Lower lobe of right lung (tissue), 2 donors: Measurements from ENCODE around the gene SHISAL1. TPM values are rescaled to one million over a fixed set of nuclear protein-coding genes. Genes with fewer than 3 reads are reported as not detected.

ENCODE experiments used
- ATAC-seq, 2 donors: fragments of 200-7000 bp; cut with Tn5 transposase; one replicate each; pipeline ENCODE4 v1.9.1; 2020 to 2022; ENCODE audit warnings: mild to moderate bottlenecking in 2 of 2, moderate library complexity in 2 of 2
- DNase-seq: peaks from one replicate; pipeline ENCODE4 v3.0.0-alpha.2; 2020
- H3K27ac ChIP-seq: fragments of 200-600 bp; one replicate; pipeline ENCODE4 v1.8.0; 2022
- H3K27me3 ChIP-seq: fragments of 200-600 bp; one replicate; pipeline ENCODE4 v1.8.0; 2022; ENCODE audit warnings: low read depth
- H3K36me3 ChIP-seq: fragments of 200-600 bp; one replicate; pipeline ENCODE4 v1.8.0; 2022; ENCODE audit warnings: mild to moderate bottlenecking
- H3K4me1 ChIP-seq: fragments of 200-600 bp; one replicate; pipeline ENCODE4 v1.8.0; 2022
- H3K4me3 ChIP-seq: fragments of 200-600 bp; one replicate; pipeline ENCODE4 v1.8.0; 2022; ENCODE audit warnings: mild to moderate bottlenecking
- H3K9me3 ChIP-seq: fragments of 200-600 bp; one replicate; pipeline ENCODE4 v1.8.0; 2022
- intact Hi-C: fragments of 100-400 bp; cut with DNase I; formaldehyde crosslinking; loops from one replicate; pipeline ENCODE4 v1.11.0; 2022
- total RNA-seq: library from RNA; stranded (reverse); fragmentation: NEBNext Ultra II Directional; extraction: Animal tissue kit (Norgen Biotek cat#: 25700); gene quantifications from one replicate; pipeline ENCODE4 v1.2.1, GENCODE V29; 2021
- TF ChIP-seq, protein P1 (sequence below): fragments of 200-600 bp; IDR thresholded peaks from one replicate; pipeline ENCODE4 v1.8.0; 2022; ENCODE audit warnings: antibody characterized with exemption, mild to moderate bottlenecking
- donor health status: DM: no; HTN: yes; CAD: no; lungs with severe emphysema.

SHISAL1 gene
- total RNA-seq, 1 donor from 2014 or later, result 0.32 TPM

GRCh38 chr22:44301039-44301438 is 11.7 kb downstream of the SHISAL1 start:
- intact Hi-C loops, result no loop called here
- no peaks in the 10 kb centered on the region for H3K9me3 ChIP-seq
- H3K27ac ChIP-seq, result no peak overlapping the region
- H3K4me3 ChIP-seq, result no peak overlapping the region
- H3K27me3 ChIP-seq, result no peaks in the 10 kb centered on the region
- no peak for DNase-seq
- no peaks in the 10 kb centered on the region for H3K36me3 ChIP-seq
- no peak for ATAC-seq
- TF ChIP-seq, protein P1, sequence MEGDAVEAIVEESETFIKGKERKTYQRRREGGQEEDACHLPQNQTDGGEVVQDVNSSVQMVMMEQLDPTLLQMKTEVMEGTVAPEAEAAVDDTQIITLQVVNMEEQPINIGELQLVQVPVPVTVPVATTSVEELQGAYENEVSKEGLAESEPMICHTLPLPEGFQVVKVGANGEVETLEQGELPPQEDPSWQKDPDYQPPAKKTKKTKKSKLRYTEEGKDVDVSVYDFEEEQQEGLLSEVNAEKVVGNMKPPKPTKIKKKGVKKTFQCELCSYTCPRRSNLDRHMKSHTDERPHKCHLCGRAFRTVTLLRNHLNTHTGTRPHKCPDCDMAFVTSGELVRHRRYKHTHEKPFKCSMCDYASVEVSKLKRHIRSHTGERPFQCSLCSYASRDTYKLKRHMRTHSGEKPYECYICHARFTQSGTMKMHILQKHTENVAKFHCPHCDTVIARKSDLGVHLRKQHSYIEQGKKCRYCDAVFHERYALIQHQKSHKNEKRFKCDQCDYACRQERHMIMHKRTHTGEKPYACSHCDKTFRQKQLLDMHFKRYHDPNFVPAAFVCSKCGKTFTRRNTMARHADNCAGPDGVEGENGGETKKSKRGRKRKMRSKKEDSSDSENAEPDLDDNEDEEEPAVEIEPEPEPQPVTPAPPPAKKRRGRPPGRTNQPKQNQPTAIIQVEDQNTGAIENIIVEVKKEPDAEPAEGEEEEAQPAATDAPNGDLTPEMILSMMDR, result no peak
- H3K4me1 ChIP-seq, result no peaks in the 10 kb centered on the region

- H3K4me1 ChIP-seq, result no peaks in the 10 kb centered on the region
- no peak overlapping the region for H3K4me3 ChIP-seq
- no peaks in the 10 kb centered on the region for H3K27me3 ChIP-seq
- intact Hi-C loops, result no loop called here
- no peaks in the 10 kb centered on the region for H3K9me3 ChIP-seq
- no peak for DNase-seq
- TF ChIP-seq, protein P1, result no peak
- ATAC-seq, result peak in 1 of 2 donors; percentile 13
- H3K27ac ChIP-seq, result no peak overlapping the region
- H3K36me3 ChIP-seq, result no peaks in the 10 kb centered on the region
These were observed 13.6 kb downstream of the SHISAL1 start for GRCh38 chr22:44299124-44299523.

DNA sequence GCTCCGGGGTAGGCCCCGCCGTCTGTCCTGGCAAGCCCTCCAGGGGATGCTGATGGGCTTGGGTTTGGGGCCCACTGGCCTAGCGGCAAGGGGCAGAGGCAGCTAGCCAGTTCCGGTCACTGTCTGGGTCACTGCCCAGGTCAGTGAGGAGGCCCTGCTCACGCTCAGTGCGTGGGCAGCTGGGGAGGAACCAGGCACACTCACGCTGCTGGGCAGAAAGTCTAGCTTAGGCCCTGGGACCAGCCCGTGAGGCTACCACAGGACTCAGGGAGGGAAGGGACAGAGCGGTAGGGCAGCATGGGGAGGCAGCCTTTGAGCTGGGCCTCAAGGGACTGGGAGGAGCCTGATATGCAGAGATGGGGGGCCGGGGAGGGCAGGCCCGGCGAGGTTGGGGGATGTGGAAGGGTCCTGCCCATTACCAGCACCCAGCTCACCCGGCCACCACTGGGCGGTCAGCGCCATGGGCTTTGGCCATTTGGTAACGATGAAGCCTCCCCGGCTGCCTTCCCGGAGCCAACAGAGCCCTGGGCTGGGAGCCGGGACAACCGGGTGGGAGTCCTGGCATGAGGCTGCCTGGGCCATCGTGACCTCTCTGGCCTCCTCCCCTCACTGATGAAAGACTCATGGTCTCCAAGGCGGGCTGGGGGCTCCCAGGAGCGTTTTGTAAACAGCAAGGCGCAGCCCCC is 14.2 kb downstream of the SHISAL1 start:
- TF ChIP-seq, protein P1, result no peak
- H3K36me3 ChIP-seq, result no peaks in the 10 kb centered on the region
- no peaks in the 10 kb centered on the region for H3K27me3 ChIP-seq
- no peaks in the 10 kb centered on the region for H3K4me1 ChIP-seq
- ATAC-seq (peak in 1 of 2 donors; percentile 19), DNase-seq (no peak)
- H3K4me3 ChIP-seq, result no peak overlapping the region
- H3K27ac ChIP-seq, result no peak overlapping the region
- intact Hi-C loops, result no loop called here
- H3K9me3 ChIP-seq, result no peaks in the 10 kb centered on the region

DNA sequence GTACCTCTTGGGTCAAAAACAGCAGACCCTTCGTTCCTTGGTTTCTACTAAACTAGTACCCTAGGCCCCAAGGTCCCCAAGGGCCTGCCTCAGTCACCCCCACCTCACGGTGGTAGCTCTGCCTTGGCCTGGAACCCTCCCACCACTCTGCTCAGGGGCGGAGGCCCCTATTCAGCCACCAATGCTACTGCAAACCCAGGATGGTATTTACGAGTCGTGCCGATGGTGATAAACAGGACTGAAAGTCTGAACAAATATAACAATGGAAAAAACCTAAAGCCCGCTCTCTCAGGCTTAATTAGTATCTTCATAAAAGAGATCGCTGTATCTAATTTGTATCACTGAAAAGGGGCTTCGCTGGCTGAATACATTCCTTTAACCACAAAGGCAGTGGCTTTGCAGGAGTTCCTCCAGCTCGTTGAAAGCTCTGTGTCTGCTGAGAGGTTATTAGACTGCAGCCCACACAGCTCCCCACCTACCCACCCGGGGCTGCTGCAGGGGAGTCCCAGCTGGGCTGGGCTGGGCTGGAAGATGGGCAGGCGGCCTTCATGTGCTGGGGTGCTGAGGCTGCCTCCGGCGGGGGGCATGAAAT is 15.2 kb downstream of the SHISAL1 start:
- Histone ChIP-seq H3K9me3 (no peaks in the 10 kb centered on the region), H3K27ac (no peak overlapping the region), H3K27me3 (peaks cover 3% of the 10 kb centered on the region), H3K36me3 (no peaks in the 10 kb centered on the region), H3K4me3 (no peak overlapping the region), H3K4me1 (no peaks in the 10 kb centered on the region)
- TF ChIP-seq, protein P1, result no peak
- no peak for DNase-seq
- intact Hi-C loops, result no loop called here
- ATAC-seq, result no peak

- H3K36me3 ChIP-seq, result no peaks in the 10 kb centered on the region
- no peak for DNase-seq
- peaks cover 12% of the 10 kb centered on the region for H3K27me3 ChIP-seq
- ATAC-seq, result no peak
- H3K4me1 ChIP-seq, result no peaks in the 10 kb centered on the region
- H3K4me3 ChIP-seq, result no peak overlapping the region
- no peak overlapping the region for H3K27ac ChIP-seq
- intact Hi-C loops, result no loop called here
- H3K9me3 ChIP-seq, result no peaks in the 10 kb centered on the region
- TF ChIP-seq, protein P1, result no peak
These were observed 17.3 kb downstream of the SHISAL1 start for GRCh38 chr22:44295406-44295805.
